ENCODE measurements around the gene STX8.

Gene STX8

DNA sequence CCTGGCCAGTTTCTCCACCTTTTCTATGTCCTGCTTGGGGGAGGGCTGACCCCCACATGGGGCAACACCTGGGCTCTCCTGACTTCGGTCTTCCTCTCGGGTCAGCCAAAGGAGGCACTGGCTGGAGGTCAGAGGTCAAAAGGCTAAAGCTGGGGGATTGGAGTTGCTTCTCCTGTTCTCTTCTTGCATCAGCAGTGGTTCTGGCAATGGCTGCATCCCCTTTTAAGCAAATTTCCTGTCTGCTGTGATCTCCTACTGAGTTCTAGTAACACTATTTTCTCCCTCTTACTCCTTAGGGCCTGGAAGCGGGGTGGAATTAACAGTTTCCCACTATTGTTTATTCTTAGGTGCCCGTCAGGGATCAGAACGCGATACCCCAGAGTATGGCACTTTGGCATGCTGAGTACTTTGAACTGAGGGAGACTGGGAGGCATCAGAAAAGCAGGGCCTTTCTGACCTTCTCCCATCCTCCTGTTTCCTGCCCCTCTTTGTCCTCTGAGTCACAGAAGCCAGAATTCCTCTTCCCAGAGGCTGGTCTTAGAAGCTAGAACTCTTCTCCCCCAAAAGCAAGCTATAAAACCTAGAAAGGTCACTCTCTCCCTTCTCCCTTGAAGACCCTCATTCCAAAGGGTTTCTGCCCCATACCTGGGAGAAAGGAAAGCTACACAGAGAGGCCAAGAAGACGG, 268.2 kb downstream of the STX8 start:
- FAIRE-seq (no peak), DNase-seq (ENCODE audit: low spot score) (no peak)

DNA sequence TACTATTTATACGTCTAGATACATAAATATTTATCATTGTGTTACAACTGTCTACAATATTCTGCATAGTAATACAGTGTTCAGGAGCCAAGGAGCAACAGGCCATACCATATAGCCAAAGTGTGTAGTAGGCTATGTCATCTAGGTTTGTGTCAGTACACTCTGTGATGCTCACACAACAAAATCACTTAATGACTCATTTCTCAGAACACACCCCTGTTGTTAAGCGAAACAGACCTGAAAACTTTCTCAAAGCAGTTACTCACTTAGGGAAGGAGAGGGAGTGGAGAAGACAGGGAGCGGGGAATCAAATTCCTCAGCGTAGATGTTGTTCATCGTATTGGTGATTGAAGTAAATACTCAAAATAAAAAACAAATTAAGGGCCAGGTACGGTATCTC, 269.5 kb downstream of the STX8 start:
- FAIRE-seq: no peak
- peak; percentile 11 for DNase-seq (ENCODE audit: low spot score)

GRCh38 chr17:9299695-9300094, 275.9 kb downstream of the STX8 start:
- FAIRE-seq (no peak), DNase-seq (ENCODE audit: low spot score) (no peak)

DNA sequence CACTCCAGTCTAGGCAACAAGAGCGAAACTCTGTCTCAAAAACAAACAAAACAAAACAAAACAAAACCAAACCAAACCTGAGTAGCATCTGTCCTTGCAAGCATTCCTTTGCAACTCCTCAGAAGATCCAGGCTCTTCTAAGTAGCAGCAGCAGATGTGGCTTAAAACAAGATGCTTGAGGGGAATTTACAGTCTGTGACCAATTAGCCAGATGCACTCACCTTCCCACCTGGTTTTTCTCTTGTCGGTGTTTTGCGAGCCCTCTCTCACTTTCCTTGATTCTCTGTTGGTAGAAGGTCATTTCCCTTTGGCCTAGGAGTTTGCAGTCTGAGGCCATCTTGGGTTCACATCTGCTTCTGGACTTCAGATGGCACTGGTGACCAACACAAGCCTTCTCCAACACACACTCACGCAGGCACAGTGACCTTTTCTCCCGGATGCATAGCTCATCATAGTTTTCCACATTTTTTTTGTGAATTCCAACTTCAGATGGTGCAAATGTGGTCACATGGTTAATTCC, 276.8 kb downstream of the STX8 start:
- FAIRE-seq (no peak), DNase-seq (ENCODE audit: low spot score) (no peak)

DNA sequence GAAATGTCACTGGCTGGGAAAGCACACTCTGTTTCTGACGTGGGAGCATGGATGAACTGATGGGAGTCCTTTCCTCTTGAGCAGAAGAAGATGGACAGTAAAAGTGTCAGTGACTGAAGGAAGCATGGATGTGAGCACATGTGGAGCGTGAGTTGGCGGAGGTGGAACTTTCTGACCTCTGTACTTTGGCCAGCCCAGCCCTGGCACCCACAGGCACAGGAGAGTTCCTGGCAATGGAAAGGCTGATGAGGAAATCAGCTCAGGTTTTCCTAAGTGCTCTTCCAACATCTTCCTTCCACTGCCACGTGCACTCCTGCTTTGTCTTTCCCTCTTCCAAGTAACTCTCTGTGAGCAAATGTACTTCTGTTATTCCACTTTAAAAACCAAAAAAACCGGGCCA, 277.5 kb downstream of the STX8 start:
- FAIRE-seq (no peak), DNase-seq (ENCODE audit: low spot score) (no peak)

DNA sequence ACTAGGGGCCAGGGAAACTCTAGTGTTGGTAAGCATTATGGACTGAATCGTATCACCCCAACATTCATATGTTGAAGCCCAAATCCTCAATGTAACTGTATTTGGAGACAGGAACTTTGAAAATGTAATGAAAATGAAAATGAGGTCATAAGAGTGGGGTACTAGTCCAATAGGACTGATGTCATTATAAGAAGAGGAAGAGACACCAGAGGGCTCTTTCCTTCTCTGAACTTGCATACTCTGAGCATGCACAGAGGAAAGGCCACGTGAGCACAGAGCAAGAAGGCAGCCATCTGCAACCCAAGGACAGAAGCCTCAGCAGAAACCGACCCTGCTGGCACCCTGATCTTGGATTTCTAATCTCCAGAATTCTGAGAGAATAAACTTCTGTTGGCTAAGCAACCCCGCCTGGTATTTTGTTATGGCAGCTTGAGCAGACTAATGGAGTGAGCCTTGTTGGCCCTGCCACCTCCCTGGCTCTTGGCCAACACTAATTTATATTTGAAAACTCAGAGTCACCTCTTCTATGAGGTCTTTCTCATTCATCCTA, 280.9 kb downstream of the STX8 start:
- DNase-seq (ENCODE audit: low spot score) (no peak), FAIRE-seq (no peak)

DNA sequence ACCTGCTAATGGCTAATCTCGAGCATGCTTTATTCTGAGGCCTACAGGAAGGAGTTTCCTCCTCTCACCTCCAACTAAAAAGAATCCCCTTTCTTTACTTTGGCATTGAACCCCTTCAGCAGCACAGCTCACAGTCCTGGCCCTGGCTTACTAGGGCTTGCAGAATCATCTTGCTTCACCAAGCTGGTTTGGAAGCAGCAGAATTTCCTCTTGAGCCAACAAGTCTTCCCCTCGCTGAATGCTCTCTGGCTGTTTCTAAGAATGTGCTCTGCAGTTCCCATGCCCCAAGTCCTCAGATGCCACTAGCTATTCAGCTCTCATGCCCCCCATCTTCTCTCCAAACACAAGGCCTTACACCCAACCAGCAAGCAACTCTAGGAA, 283.1 kb downstream of the STX8 start:
- FAIRE-seq: no peak
- DNase-seq (ENCODE audit: low spot score): no peak

GRCh38 chr17:9291912-9292560, 283.6 kb downstream of the STX8 start:
- DNase-seq (ENCODE audit: low spot score): no peak

DNA sequence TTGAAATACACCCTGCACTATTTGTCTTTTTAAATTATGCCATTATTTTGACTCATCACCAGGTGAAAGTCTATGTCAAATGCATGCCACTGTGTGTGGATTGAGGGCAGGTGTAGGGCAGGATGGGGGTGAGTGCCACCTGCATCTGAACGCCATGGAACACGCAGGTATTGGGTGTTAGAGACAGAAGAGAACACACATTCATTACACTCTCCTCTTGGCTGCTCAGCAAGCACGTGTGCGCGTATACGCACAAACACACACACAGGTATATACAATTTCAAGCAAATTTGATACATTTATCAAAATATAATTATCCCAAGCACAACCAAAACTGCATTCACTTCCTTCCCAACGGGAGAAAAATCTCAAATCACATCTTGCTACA, 285.4 kb downstream of the STX8 start:
- FAIRE-seq (no peak), DNase-seq (ENCODE audit: low spot score) (no peak)

More at GRCh38 chr17:9291912-9292560, 283.6 kb downstream of the STX8 start:
- no peak for FAIRE-seq

DNA sequence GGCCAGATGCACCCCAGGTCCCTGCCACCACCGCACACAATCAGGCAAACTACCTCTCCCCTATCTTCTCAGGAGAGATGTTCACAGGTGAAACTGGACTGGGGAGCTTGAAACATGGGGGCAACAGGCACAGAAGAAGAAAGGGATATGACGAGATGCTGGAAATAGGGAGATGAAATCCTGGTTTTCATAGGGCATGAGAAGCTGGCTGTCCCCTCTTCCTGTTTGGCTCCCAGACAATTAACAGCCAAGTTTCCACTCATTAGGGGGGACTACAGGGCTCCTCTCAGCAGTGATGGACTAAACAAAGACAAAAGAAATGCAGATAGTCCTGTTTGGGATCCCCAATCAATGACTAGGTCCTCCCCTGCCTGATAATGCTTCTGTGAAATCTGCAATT, 288.3 kb downstream of the STX8 start:
- DNase-seq (ENCODE audit: low spot score): no peak
- FAIRE-seq: no peak

- no peak for FAIRE-seq
These were observed 289.2 kb downstream of the STX8 start for GRCh38 chr17:9286434-9286833.

DNA sequence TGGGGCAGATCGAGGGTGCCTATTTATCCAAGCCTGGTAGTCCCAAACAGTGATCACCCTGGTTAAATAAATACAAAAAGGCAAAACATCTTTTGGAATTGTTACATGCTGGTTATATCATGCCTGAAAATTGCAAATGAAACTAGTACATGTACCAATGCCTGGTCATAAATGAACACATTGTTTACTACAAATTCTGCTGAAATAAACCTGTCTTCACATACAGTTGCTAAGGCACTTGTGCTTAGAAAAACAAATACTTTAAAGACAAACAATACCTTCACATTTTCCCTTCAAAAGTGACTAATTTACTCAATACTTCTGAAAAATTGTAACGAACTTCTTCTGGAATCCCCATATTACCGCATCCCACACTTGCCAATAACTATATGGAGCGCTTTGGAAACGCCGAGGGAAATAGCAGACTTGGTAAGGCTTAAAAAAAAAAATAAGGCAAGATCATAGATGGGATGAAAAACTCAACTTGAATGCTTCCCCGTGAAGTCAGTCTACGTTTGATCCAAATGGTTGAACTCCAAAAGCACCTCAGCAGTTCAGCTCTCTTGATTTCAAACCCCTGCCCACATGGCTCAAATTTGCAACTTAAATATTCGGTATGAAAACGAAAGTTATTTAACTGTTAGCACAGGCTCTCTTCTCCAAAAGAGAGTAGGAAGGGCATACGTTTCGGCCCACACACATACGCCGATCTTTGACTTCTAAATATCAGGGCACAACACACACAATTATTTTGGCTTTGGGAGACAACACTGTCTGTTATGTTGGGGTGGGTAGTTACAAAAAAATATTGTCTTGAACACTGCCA, 289.8 kb downstream of the STX8 start:
- DNase-seq (ENCODE audit: low spot score) (no peak), FAIRE-seq (no peak)

More at GRCh38 chr17:9286434-9286833, 289.2 kb downstream of the STX8 start:
- DNase-seq (ENCODE audit: low spot score): no peak

DNA sequence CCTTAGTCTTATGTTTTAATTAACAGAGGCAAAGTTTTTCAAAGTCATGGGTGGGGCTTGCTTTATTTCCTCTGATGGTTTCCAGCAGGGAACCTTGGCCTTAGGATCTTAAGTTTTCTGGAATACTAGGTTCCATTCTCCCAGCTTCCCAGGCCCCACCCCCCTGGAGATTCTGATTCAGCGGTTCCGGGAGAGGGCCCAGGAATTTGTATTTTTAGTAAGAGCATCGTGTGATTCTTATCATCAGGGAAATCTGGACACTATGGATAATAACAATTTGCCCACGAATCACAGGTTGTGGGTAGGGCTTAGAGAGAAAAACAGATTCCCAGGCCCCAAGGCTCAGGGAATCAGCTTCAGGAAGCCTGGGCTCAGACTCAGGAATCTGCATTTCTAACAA, 290.7 kb downstream of the STX8 start:
- no peak for FAIRE-seq
- no peak for DNase-seq (ENCODE audit: low spot score)

- no peak for DNase-seq (ENCODE audit: low spot score)
- no peak for FAIRE-seq
These were observed 291.7 kb downstream of the STX8 start for GRCh38 chr17:9283909-9284308.

DNA sequence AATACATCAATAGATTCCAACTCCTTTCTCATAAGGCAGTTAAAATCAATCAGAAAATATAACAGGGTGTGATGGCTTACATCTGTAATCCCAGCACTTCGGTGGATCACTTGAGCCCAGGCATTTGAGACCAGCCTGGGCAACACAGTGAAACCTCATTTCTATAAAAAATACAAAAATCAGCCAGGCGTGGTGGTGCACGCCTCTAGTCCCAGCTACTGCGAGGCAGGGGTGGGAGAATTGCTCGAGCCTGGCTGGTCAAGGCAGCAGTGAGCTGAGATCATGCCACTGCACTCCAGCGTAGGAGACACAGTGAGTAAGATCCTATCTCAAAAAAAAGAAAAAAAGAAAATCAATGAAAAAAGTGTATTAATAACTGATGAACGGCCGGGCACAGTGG, 295.7 kb downstream of the STX8 start:
- FAIRE-seq: no peak
- no peak for DNase-seq (ENCODE audit: low spot score)

DNA sequence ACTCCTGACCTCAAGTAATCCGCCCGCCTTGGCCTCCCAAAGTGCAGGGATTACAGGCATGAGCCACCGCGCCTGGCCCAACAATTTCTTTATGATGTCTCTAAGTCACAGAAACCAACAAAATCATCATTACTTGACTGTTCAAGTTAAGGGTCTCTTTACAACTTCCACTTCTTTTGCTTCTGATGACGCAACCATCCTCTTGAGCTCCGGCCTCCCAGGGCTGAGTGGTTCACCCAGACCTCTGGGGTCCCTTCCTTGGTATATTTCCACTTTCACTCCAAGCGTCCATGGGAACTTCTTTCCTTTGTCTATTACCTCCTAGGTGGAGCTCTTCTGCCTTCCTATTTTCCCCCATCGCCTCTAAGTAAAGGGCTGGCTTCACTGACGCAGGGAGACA, 300.6 kb downstream of the STX8 start:
- DNase-seq (ENCODE audit: low spot score): no peak

GRCh38 chr17:9273428-9274391, 301.9 kb downstream of the STX8 start:
- FAIRE-seq (no peak), DNase-seq (ENCODE audit: low spot score) (no peak)

More for the DNA sequence above, 300.6 kb downstream of the STX8 start:
- FAIRE-seq: no peak

GRCh38 chr17:9272501-9273200, 303.0 kb downstream of the STX8 start:
- DNase-seq (ENCODE audit: low spot score) (no peak), FAIRE-seq (no peak)

GRCh38 chr17:9271989-9272388, 303.6 kb downstream of the STX8 start:
- no peak for FAIRE-seq
- no peak for DNase-seq (ENCODE audit: low spot score)

DNA sequence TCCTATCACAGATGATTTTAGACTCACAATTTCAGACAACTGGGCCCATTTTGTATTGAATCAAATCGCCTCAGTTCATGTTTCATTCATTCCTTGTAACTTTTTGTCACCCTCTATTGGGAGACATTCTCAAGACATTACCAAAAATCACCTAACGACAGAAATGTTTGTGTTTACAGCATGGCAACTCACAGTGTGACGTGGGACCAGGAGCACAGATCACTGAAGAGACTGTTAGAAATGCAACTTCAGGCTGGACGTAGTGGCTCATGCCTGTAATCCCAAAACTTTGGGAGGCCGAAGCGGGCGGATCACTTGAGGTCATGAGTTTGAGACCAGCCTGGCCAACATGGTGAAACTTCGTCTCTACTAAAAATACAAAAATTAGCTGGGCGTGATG, 304.7 kb downstream of the STX8 start:
- DNase-seq (ENCODE audit: low spot score): no peak
- no peak for FAIRE-seq
